Endothelial cell of umbilical vein (primary cell): ENCODE data around the gene ITPRID1. TPM values are rescaled to one million over a fixed set of nuclear protein-coding genes. Genes with fewer than 3 reads are reported as not detected.

ENCODE experiments used
- BruUV-seq: library from RNA; stranded (reverse); fragments of 400-500 nt; replicated peaks from 2 replicates; lab custom pipeline; 2021; lab: Mats Ljungman, UMichigan
- CTCF ChIA-PET: fragments of 300-600, 350-600 bp; sonication (Branson Sonifier 250); formaldehyde crosslinking; loops from one replicate; lab custom pipeline; 2021; ENCODE audit warnings: antibody characterized with exemption, inconsistent platforms; lab: Charles Lee
- POLR2A ChIA-PET: fragments of 300-600, 350-600 bp; sonication (Branson Sonifier 250); formaldehyde crosslinking; loops from one replicate; lab custom pipeline; 2021; ENCODE audit warnings: antibody characterized with exemption, inconsistent platforms; lab: Charles Lee
- DNase-seq: peaks from one replicate; pipeline ENCODE4 v3.0.0-alpha.2; 2011; ENCODE audit warnings: low read depth, low spot score
- FAIRE-seq: peaks from 2 replicates; lab custom pipeline; 2011; peaks lifted over from hg19 to GRCh38; lab: Jason Lieb, UNC
- H2AFZ ChIP-seq: 2 replicates; pipeline ENCODE4 v1.6.0; 2012; ENCODE audit warnings: low read depth, low read length, control low read depth, inconsistent platforms
- H3K27ac ChIP-seq: 2 replicates; pipeline ENCODE4 v1.5.1; 2011; ENCODE audit warnings: low read depth, mild to moderate bottlenecking, control low read depth, low read length, moderate library complexity; ENCODE audit not compliant: insufficient read depth
- H3K27me3 ChIP-seq, 2 experiments: 2 replicates each; pipeline versions ENCODE4 v1.6.0 to v1.6.1; 2011; ENCODE audit warnings: low read length in 2 of 2, mixed read lengths in 1 of 2; ENCODE audit not compliant: control insufficient read depth in 2 of 2, insufficient read depth in 2 of 2
- H3K36me3 ChIP-seq, 2 experiments: 2 replicates in 1 of 2; 3 replicates in 1 of 2; pipeline ENCODE4 v1.5.1; 2011; ENCODE audit warnings: low read length in 2 of 2, mild to moderate bottlenecking in 1 of 2, moderate library complexity in 1 of 2; ENCODE audit not compliant: control insufficient read depth in 2 of 2, insufficient read depth in 2 of 2; ENCODE audit errors: extremely low read depth in 1 of 2
- H3K4me1 ChIP-seq: 3 replicates; pipeline ENCODE4 v1.5.1; 2011; ENCODE audit warnings: mild to moderate bottlenecking, low read length; ENCODE audit not compliant: control insufficient read depth, insufficient read depth; ENCODE audit errors: extremely low read depth
- H3K4me2 ChIP-seq: 2 replicates; pipeline ENCODE4 v1.6.1; 2011; ENCODE audit warnings: low read length, control low read depth, mixed read lengths; ENCODE audit not compliant: insufficient read depth
- H3K4me3 ChIP-seq, 3 experiments: fragments of 200-600 bp in 1 of 3; sonication (generic), shearing (Covaris generic) in 1 of 3; replicated peaks in 1 of 3; 2 replicates each; pipeline ENCODE4 v1.5.1; 2011 to 2016; ENCODE audit warnings: control low read depth in 3 of 3, low read length in 3 of 3, mild to moderate bottlenecking in 2 of 3, inconsistent platforms in 1 of 3, low read depth in 1 of 3, moderate library complexity in 1 of 3; ENCODE audit not compliant: insufficient read depth in 1 of 3
- H3K79me2 ChIP-seq: 2 replicates; pipeline ENCODE4 v1.6.0; 2012; ENCODE audit warnings: low read length, inconsistent platforms; ENCODE audit not compliant: control insufficient read depth, insufficient read depth
- H3K9ac ChIP-seq: replicated peaks from 2 replicates; pipeline ENCODE3; 2011; ENCODE audit warnings: low read length, control low read depth; ENCODE audit not compliant: insufficient read depth; ENCODE audit errors: extremely low read depth
- H3K9me1 ChIP-seq: replicated peaks from 3 replicates; pipeline ENCODE4 v1.6.0; 2011; ENCODE audit warnings: mild to moderate bottlenecking, low read length; ENCODE audit not compliant: control insufficient read depth, insufficient read depth; ENCODE audit errors: extremely low read depth
- H3K9me3 ChIP-seq: replicated peaks from 2 replicates; pipeline ENCODE4 v1.5.1; 2012; ENCODE audit warnings: low read length, inconsistent platforms; ENCODE audit not compliant: control insufficient read depth, insufficient read depth
- H4K20me1 ChIP-seq: replicated peaks from 2 replicates; pipeline ENCODE3; 2011; ENCODE audit warnings: mild to moderate bottlenecking, low read length; ENCODE audit not compliant: control insufficient read depth, insufficient read depth; ENCODE audit errors: extremely low read depth
- EZH2 ChIP-seq: IDR thresholded peaks from 2 replicates; pipeline ENCODE4 v1.6.1; 2012; ENCODE audit warnings: borderline replicate concordance, low read depth, mild to moderate bottlenecking, moderate library complexity, low read length, inconsistent platforms; ENCODE audit not compliant: severe bottlenecking
- FOS ChIP-seq: IDR thresholded peaks from 2 replicates; pipeline ENCODE4 v1.6.1; 2011; ENCODE audit warnings: mild to moderate bottlenecking, low read length, moderate library complexity, borderline replicate concordance; ENCODE audit not compliant: insufficient read depth
- GATA2 ChIP-seq: IDR thresholded peaks from 2 replicates; pipeline ENCODE4 v1.7.0; 2011; ENCODE audit warnings: low read depth, mild to moderate bottlenecking, moderate library complexity, mixed read lengths, low read length; ENCODE audit not compliant: insufficient read length, insufficient read depth
- JUN ChIP-seq: IDR thresholded peaks from 2 replicates; pipeline ENCODE4 v1.6.1; 2011; ENCODE audit warnings: borderline replicate concordance, low read depth; ENCODE audit not compliant: insufficient read length, insufficient read depth
- MYC ChIP-seq: IDR thresholded peaks from one replicate; pipeline ENCODE4 v1.6.1; 2011; ENCODE audit warnings: mild to moderate bottlenecking, low read depth, low read length
- POLR2A ChIP-seq: IDR thresholded peaks from 2 replicates; pipeline ENCODE4 v1.6.1; 2012; ENCODE audit warnings: low read depth, mild to moderate bottlenecking, control low read depth, low read length
- POLR2AphosphoS5 ChIP-seq: IDR thresholded peaks from 2 replicates; pipeline ENCODE4 v1.6.1; 2012; ENCODE audit warnings: low read depth, mild to moderate bottlenecking, control low read depth, low read length, moderate library complexity; ENCODE audit not compliant: insufficient read depth
- dilution Hi-C: fragments of 300-500 bp; cut with MboI; formaldehyde crosslinking; loops from one replicate; pipeline ENCODE4 v1.15.0; 2019; ENCODE audit warnings: low sequenced_read_pairs; ENCODE audit not compliant: extremely low pct_ligation_motif_present
- intact Hi-C: fragments of 100-400 bp; cut with micrococcal nuclease; formaldehyde crosslinking; loops from one replicate; pipeline ENCODE4 v1.10.0; 2022
- polyA plus RNA-seq, 4 experiments: library from polyadenylated mRNA; depleted of rRNA in 3 of 4; stranded (reverse) in 3 of 4; unstranded in 1 of 4; fragments of >200 nt; gene quantifications; 2 replicates each; pipeline versions ENCODE4 v1.2.1 to v1.2.3, GENCODE V29; 2011 to 2012; ENCODE audit warnings: missing spikeins in 1 of 4
- total RNA-seq: library from RNA; stranded (reverse); gene quantifications from 2 replicates; pipeline ENCODE4 v1.2.3, GENCODE V29; 2021
- TF ChIP-seq, protein P1 (sequence below), 2 donors: IDR thresholded peaks; 1 replicate in 1 of 2; 2 replicates in 1 of 2; pipeline ENCODE4 v1.5.1; 2011; ENCODE audit warnings: low read length in 2 of 2, mild to moderate bottlenecking in 2 of 2, moderate library complexity in 2 of 2, control low read depth in 1 of 2, inconsistent platforms in 1 of 2, low read depth in 1 of 2; ENCODE audit not compliant: insufficient read depth in 1 of 2; ENCODE audit errors: extremely low read depth in 1 of 2
- TF ChIP-seq, protein P2 (sequence below): IDR thresholded peaks from 2 replicates; pipeline ENCODE4 v1.6.1; 2011; ENCODE audit not compliant: insufficient read depth, insufficient read length

The ITPRID1 gene
- total and polyA plus RNA-seq, 2 donors (not counting 3 experiments of a cell fraction or from before 2014, with no cell fraction given), result not detected

- ChIA-PET CTCF (no interaction called here), POLR2A (no interaction called here)
- Histone ChIP-seq H3K79me2 (no peaks in the 10 kb centered on the region), H3K9ac (no peak overlapping the region), H3K4me1 (no peaks in the 10 kb centered on the region), H3K4me3 (no peak overlapping the region), H3K9me3 (no peaks in the 10 kb centered on the region), H3K36me3 (no peaks in the 10 kb centered on the region), H4K20me1 (no peaks in the 10 kb centered on the region), H2AFZ (no peak overlapping the region), H3K27ac (no peak overlapping the region), H3K27me3 (no peaks in the 10 kb centered on the region), H3K4me2 (no peak overlapping the region), H3K9me1 (no peaks in the 10 kb centered on the region)
- TF ChIP-seq GATA2, result no peak
- TF ChIP-seq POLR2AphosphoS5, result no peak
- TF ChIP-seq, protein P1, sequence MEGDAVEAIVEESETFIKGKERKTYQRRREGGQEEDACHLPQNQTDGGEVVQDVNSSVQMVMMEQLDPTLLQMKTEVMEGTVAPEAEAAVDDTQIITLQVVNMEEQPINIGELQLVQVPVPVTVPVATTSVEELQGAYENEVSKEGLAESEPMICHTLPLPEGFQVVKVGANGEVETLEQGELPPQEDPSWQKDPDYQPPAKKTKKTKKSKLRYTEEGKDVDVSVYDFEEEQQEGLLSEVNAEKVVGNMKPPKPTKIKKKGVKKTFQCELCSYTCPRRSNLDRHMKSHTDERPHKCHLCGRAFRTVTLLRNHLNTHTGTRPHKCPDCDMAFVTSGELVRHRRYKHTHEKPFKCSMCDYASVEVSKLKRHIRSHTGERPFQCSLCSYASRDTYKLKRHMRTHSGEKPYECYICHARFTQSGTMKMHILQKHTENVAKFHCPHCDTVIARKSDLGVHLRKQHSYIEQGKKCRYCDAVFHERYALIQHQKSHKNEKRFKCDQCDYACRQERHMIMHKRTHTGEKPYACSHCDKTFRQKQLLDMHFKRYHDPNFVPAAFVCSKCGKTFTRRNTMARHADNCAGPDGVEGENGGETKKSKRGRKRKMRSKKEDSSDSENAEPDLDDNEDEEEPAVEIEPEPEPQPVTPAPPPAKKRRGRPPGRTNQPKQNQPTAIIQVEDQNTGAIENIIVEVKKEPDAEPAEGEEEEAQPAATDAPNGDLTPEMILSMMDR (IDR thresholded peaks at IDR 0.05; ENCODE audit: extremely low read depth in 1 of 2, insufficient read depth in 1 of 2, low read depth in 1 of 2, low read length in 2 of 2), result no peak
- TF ChIP-seq FOS, result no peak
- TF ChIP-seq EZH2, result no peak
- TF ChIP-seq POLR2A, result no peak
- TF ChIP-seq, protein P2, sequence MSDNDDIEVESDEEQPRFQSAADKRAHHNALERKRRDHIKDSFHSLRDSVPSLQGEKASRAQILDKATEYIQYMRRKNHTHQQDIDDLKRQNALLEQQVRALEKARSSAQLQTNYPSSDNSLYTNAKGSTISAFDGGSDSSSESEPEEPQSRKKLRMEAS, result no peak
- TF ChIP-seq MYC, result no peak
- TF ChIP-seq JUN, result no peak
- FAIRE-seq, result no peak
- DNase-seq, result no peak
- dilution Hi-C loops (no loop called here), intact Hi-C loops (loop anchor here (5.0 kb wide), 1 partner anchor 52 kb away; no protein-coding TSS in a partner anchor)
- no TSS peak for BruUV-seq
Measured at GRCh38 chr7:31699050-31699449, 185.2 kb downstream of the ITPRID1 start.
